Measurements from ENCODE around the gene GPR78.
"Not testable (repeated sequence)": the region's sequence is repeated elsewhere in the genome, so short reads cannot be mapped to it uniquely, and the experiment has no call there.

The GPR78 gene

DNA sequence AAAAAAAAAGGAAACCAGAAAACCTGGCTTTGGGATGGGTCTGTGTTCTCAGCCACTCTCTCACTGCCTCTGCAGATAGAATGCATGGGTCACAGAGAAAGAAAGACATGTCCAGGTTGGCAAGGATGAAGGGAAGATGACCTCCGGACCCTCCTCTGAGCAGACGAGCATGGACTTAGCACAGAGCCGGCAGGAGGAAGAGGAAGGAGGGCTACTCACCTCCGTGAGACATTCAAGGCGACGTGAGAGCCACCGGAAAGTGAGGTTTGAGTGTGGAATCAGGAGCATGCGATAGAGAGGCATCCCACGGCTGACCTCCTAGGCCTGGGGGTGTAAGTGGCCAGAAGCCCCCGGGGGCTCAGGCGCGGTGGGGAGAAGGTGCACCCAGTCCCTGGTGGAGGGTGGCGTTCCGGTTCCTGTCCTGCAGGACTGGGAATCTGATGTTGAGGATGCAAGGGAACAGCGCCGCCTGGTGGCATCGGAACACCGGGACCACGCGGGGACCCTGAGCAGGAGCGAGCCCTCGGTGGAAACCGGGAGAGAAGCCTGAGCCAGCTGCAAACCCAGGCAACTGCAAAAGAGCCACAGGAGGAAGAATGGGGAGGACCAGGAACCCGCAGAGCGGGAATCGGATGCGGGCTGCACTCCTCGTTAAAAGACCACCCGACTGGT is 44.5 kb downstream of the GPR78 start:
- not testable (repeated sequence) for H3K4me2 ChIP-seq (ENCODE audit: insufficient read depth, low read length, poor library complexity, severe bottlenecking); H2BK5ac ChIP-seq (ENCODE audit: low read length); H3K4me3 ChIP-seq (ENCODE audit: low read length in 2 of 2); H4K8ac ChIP-seq (ENCODE audit: low read depth, low read length); H3K79me1 ChIP-seq (ENCODE audit: low read depth, low read length); DNase-seq (ENCODE audit: low spot score); H2BK15ac ChIP-seq (ENCODE audit: low read length); H2AK5ac ChIP-seq (ENCODE audit: low read depth, low read length); H3K4me1 ChIP-seq (ENCODE audit: control insufficient read depth in 2 of 2, insufficient read depth in 1 of 2, low read depth in 1 of 2, low read length in 2 of 2); H3K27ac ChIP-seq (replicated peaks; ENCODE audit: low read length); H3K14ac ChIP-seq (ENCODE audit: low read length); H3K18ac ChIP-seq (ENCODE audit: low read length); H3K23ac ChIP-seq (ENCODE audit: low read depth, low read length, poor library complexity); H4K91ac ChIP-seq (ENCODE audit: low read depth, low read length, poor library complexity); H2BK120ac ChIP-seq (ENCODE audit: low read depth, low read length); H2AFZ ChIP-seq (ENCODE audit: low read length); H3K36me3 ChIP-seq (replicated peaks in 1 of 2; ENCODE audit: control insufficient read depth in 2 of 2, insufficient read depth in 2 of 2, low read length in 2 of 2); H3K9ac ChIP-seq (ENCODE audit: low read depth, low read length, poor library complexity); H2BK12ac ChIP-seq (ENCODE audit: low read length); H3K27me3 ChIP-seq (ENCODE audit: control insufficient read depth in 3 of 3, insufficient read depth in 3 of 3, low read depth in 1 of 3, low read length in 3 of 3); H3K9me3 ChIP-seq (replicated peaks in 1 of 2; ENCODE audit: control insufficient read depth in 2 of 2, insufficient read depth in 1 of 2, low read depth in 1 of 2, low read length in 2 of 2); H3K4ac ChIP-seq (ENCODE audit: low read length)
- WGBS, 2 donors (ENCODE audit: extremely low coverage in 2 of 2, insufficient read length in 2 of 2, insufficient replicate concordance in 1 of 2) = no CpG with 5 or more reads among the region's 29 CpGs

DNA sequence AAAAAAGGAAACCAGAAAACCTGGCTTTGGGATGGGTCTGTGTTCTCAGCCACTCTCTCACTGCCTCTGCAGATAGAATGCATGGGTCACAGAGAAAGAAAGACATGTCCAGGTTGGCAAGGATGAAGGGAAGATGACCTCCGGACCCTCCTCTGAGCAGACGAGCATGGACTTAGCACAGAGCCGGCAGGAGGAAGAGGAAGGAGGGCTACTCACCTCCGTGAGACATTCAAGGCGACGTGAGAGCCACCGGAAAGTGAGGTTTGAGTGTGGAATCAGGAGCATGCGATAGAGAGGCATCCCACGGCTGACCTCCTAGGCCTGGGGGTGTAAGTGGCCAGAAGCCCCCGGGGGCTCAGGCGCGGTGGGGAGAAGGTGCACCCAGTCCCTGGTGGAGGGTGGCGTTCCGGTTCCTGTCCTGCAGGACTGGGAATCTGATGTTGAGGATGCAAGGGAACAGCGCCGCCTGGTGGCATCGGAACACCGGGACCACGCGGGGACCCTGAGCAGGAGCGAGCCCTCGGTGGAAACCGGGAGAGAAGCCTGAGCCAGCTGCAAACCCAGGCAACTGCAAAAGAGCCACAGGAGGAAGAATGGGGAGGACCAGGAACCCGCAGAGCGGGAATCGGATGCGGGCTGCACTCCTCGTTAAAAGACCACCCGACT is 50.2 kb downstream of the GPR78 start:
- not testable (repeated sequence) for H3K27ac ChIP-seq (replicated peaks; ENCODE audit: low read length); H3K4me3 ChIP-seq (ENCODE audit: low read length in 2 of 2); H3K27me3 ChIP-seq (ENCODE audit: control insufficient read depth in 3 of 3, insufficient read depth in 3 of 3, low read depth in 1 of 3, low read length in 3 of 3); H3K14ac ChIP-seq (ENCODE audit: low read length); H2BK120ac ChIP-seq (ENCODE audit: low read depth, low read length); H2AFZ ChIP-seq (ENCODE audit: low read length); H3K79me1 ChIP-seq (ENCODE audit: low read depth, low read length); H4K91ac ChIP-seq (ENCODE audit: low read depth, low read length, poor library complexity); H2BK5ac ChIP-seq (ENCODE audit: low read length); H3K9me3 ChIP-seq (replicated peaks in 1 of 2; ENCODE audit: control insufficient read depth in 2 of 2, insufficient read depth in 1 of 2, low read depth in 1 of 2, low read length in 2 of 2); H4K8ac ChIP-seq (ENCODE audit: low read depth, low read length); H3K23ac ChIP-seq (ENCODE audit: low read depth, low read length, poor library complexity); H2BK15ac ChIP-seq (ENCODE audit: low read length); H2BK12ac ChIP-seq (ENCODE audit: low read length); H3K18ac ChIP-seq (ENCODE audit: low read length); H3K4me2 ChIP-seq (ENCODE audit: insufficient read depth, low read length, poor library complexity, severe bottlenecking); H3K36me3 ChIP-seq (replicated peaks in 1 of 2; ENCODE audit: control insufficient read depth in 2 of 2, insufficient read depth in 2 of 2, low read length in 2 of 2); H3K4me1 ChIP-seq (ENCODE audit: control insufficient read depth in 2 of 2, insufficient read depth in 1 of 2, low read depth in 1 of 2, low read length in 2 of 2); H3K4ac ChIP-seq (ENCODE audit: low read length); DNase-seq (ENCODE audit: low spot score); H3K9ac ChIP-seq (ENCODE audit: low read depth, low read length, poor library complexity); H2AK5ac ChIP-seq (ENCODE audit: low read depth, low read length)
- WGBS, 2 donors (ENCODE audit: extremely low coverage in 2 of 2, insufficient read length in 2 of 2, insufficient replicate concordance in 1 of 2) = no CpG with 5 or more reads among the region's 29 CpGs

DNA sequence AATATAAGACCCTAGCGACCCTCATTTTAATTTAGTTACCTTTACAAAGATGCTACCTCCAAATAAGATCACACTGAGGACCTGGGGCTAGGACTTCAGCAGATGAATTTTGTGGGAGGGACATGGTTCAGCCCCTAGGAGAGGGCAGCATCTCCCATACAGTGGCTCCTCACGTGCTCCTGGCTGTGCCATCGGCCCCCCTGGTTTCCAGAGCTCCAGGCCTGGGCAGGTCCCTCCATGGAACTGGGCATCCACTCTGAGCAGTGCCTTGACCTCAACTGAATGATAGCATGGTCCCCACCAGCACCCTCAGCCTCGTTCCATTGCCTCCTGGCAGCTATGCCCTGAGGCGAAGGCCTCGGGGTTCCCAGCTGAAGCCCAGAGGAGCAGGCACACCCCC is 51.7 kb downstream of the GPR78 start:
- H3K36me3 ChIP-seq (replicated peaks in 1 of 2; ENCODE audit: control insufficient read depth in 2 of 2, insufficient read depth in 2 of 2, low read length in 2 of 2); H3K4ac ChIP-seq (ENCODE audit: low read length): not testable (repeated sequence)

DNA sequence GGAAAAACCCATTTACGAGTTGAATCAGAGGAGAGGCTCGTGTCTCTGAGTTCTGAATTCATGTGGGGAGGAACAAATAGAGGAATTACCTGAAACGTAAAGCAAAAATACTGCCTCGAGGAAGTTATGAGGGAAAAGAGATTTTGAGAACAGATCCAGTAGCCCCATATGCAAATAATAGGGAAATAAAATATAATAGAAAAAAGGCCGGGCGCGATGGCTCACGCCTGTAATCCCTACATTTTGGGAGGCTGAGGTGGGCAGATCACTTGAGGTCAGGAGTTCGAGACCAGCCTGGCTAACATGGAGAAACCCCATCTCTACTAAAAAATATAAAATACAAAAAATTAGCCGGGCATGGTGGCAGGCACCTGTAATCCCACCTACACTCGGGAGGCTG is 54.6 kb downstream of the GPR78 start:
- not testable (repeated sequence) for H3K9ac ChIP-seq (ENCODE audit: low read depth, low read length, poor library complexity); H3K4me1 ChIP-seq (ENCODE audit: control insufficient read depth in 2 of 2, insufficient read depth in 1 of 2, low read depth in 1 of 2, low read length in 2 of 2); H3K23ac ChIP-seq (ENCODE audit: low read depth, low read length, poor library complexity); H3K27ac ChIP-seq (replicated peaks; ENCODE audit: low read length); H3K18ac ChIP-seq (ENCODE audit: low read length); H2BK5ac ChIP-seq (ENCODE audit: low read length); H4K8ac ChIP-seq (ENCODE audit: low read depth, low read length); H2BK12ac ChIP-seq (ENCODE audit: low read length); H2AFZ ChIP-seq (ENCODE audit: low read length); H3K14ac ChIP-seq (ENCODE audit: low read length); DNase-seq (ENCODE audit: low spot score); H4K91ac ChIP-seq (ENCODE audit: low read depth, low read length, poor library complexity); H2BK120ac ChIP-seq (ENCODE audit: low read depth, low read length); H3K4me3 ChIP-seq (ENCODE audit: low read length in 2 of 2); H3K4ac ChIP-seq (ENCODE audit: low read length); H3K79me1 ChIP-seq (ENCODE audit: low read depth, low read length); H3K9me3 ChIP-seq (replicated peaks in 1 of 2; ENCODE audit: control insufficient read depth in 2 of 2, insufficient read depth in 1 of 2, low read depth in 1 of 2, low read length in 2 of 2); H3K36me3 ChIP-seq (replicated peaks in 1 of 2; ENCODE audit: control insufficient read depth in 2 of 2, insufficient read depth in 2 of 2, low read length in 2 of 2); H3K27me3 ChIP-seq (ENCODE audit: control insufficient read depth in 3 of 3, insufficient read depth in 3 of 3, low read depth in 1 of 3, low read length in 3 of 3); H3K4me2 ChIP-seq (ENCODE audit: insufficient read depth, low read length, poor library complexity, severe bottlenecking); H2AK5ac ChIP-seq (ENCODE audit: low read depth, low read length); H2BK15ac ChIP-seq (ENCODE audit: low read length)
- WGBS, 2 donors (ENCODE audit: extremely low coverage in 2 of 2, insufficient read length in 2 of 2, insufficient replicate concordance in 1 of 2) = no CpG with 5 or more reads among the region's 11 CpGs

More for the DNA sequence above, 51.7 kb downstream of the GPR78 start:
- not testable (repeated sequence) for H2AFZ ChIP-seq (ENCODE audit: low read length); H3K27me3 ChIP-seq (ENCODE audit: control insufficient read depth in 3 of 3, insufficient read depth in 3 of 3, low read depth in 1 of 3, low read length in 3 of 3); H3K9me3 ChIP-seq (replicated peaks in 1 of 2; ENCODE audit: control insufficient read depth in 2 of 2, insufficient read depth in 1 of 2, low read depth in 1 of 2, low read length in 2 of 2); H3K18ac ChIP-seq (ENCODE audit: low read length); H4K91ac ChIP-seq (ENCODE audit: low read depth, low read length, poor library complexity); DNase-seq (ENCODE audit: low spot score); H2BK5ac ChIP-seq (ENCODE audit: low read length); H3K27ac ChIP-seq (replicated peaks; ENCODE audit: low read length); H2BK15ac ChIP-seq (ENCODE audit: low read length); H2BK12ac ChIP-seq (ENCODE audit: low read length); H3K14ac ChIP-seq (ENCODE audit: low read length); H3K79me1 ChIP-seq (ENCODE audit: low read depth, low read length); H2AK5ac ChIP-seq (ENCODE audit: low read depth, low read length); H3K4me2 ChIP-seq (ENCODE audit: insufficient read depth, low read length, poor library complexity, severe bottlenecking); H3K4me1 ChIP-seq (ENCODE audit: control insufficient read depth in 2 of 2, insufficient read depth in 1 of 2, low read depth in 1 of 2, low read length in 2 of 2); H3K4me3 ChIP-seq (ENCODE audit: low read length in 2 of 2); H2BK120ac ChIP-seq (ENCODE audit: low read depth, low read length); H4K8ac ChIP-seq (ENCODE audit: low read depth, low read length); H3K23ac ChIP-seq (ENCODE audit: low read depth, low read length, poor library complexity); H3K9ac ChIP-seq (ENCODE audit: low read depth, low read length, poor library complexity)
- WGBS, 2 donors (ENCODE audit: extremely low coverage in 2 of 2, insufficient read length in 2 of 2, insufficient replicate concordance in 1 of 2) = no CpG with 5 or more reads among the region's 6 CpGs
